GM23338 (cell line): ENCODE measurements around the gene HTT. TPM values are rescaled to one million over a fixed set of nuclear protein-coding genes. Genes with fewer than 3 reads are reported as not detected.

ENCODE experiments used
- ATAC-seq: fragments of 200-7000 bp; cut with Tn5 transposase; 3 replicates; pipeline ENCODE4 v1.9.1; 2020
- DNase-seq: peaks from one replicate; pipeline ENCODE4 v3.0.0-alpha.2; 2015; ENCODE audit warnings: low spot score
- H2AFZ ChIP-seq: fragments of 200-600 bp; sonication (generic); 2 replicates; pipeline ENCODE4 v1.8.0; 2016; ENCODE audit warnings: antibody characterized with exemption, mild to moderate bottlenecking, moderate library complexity
- H3F3A ChIP-seq: fragments of 200-600 bp; sonication (generic); replicated peaks from 2 replicates; pipeline ENCODE4 v1.8.0; 2017; ENCODE audit warnings: antibody characterized with exemption, mixed run types, low read depth
- H3K27ac ChIP-seq: fragments of 200-600 bp; sonication (generic); 2 replicates; pipeline ENCODE4 v1.6.1; 2016; ENCODE audit warnings: low read depth
- H3K27me3 ChIP-seq: fragments of 200-600 bp; sonication (generic); 2 replicates; pipeline ENCODE4 v1.8.0; 2016; ENCODE audit warnings: mild to moderate bottlenecking, mixed run types, moderate library complexity; ENCODE audit not compliant: insufficient read depth
- H3K36me3 ChIP-seq: fragments of 200-600 bp; sonication (generic); 2 replicates; pipeline ENCODE4 v1.8.0; 2016; ENCODE audit warnings: mild to moderate bottlenecking; ENCODE audit not compliant: insufficient read depth
- H3K4me1 ChIP-seq: fragments of 200-600 bp; sonication (generic); 2 replicates; pipeline ENCODE4 v1.8.0; 2016; ENCODE audit warnings: mild to moderate bottlenecking, moderate library complexity; ENCODE audit not compliant: insufficient read depth
- H3K4me2 ChIP-seq: fragments of 200-600 bp; sonication (generic); 2 replicates; pipeline ENCODE4 v1.7.1; 2017; ENCODE audit warnings: mixed run types
- H3K4me3 ChIP-seq: fragments of 200-600 bp; sonication (generic); 2 replicates; pipeline ENCODE4 v1.6.1; 2016; ENCODE audit warnings: mixed run types
- H3K79me2 ChIP-seq: fragments of 200-600 bp; sonication (generic); replicated peaks from 2 replicates; pipeline ENCODE4 v1.8.0; 2017; ENCODE audit warnings: mild to moderate bottlenecking; ENCODE audit not compliant: insufficient read depth
- H3K9me2 ChIP-seq: fragments of 200-600 bp; sonication (generic); 2 replicates; pipeline ENCODE4 v1.8.0; 2017; ENCODE audit not compliant: insufficient read depth
- H4K20me1 ChIP-seq: fragments of 200-600 bp; sonication (generic); replicated peaks from 2 replicates; pipeline ENCODE4 v1.8.0; 2017; ENCODE audit warnings: mild to moderate bottlenecking; ENCODE audit not compliant: insufficient read depth
- H3K27ac Mint-ChIP-seq: 2 replicates; pipeline ENCODE4 v1.8.0; 2020; ENCODE audit warnings: inconsistent platforms, mild to moderate bottlenecking, moderate library complexity, mixed read lengths
- H3K27me3 Mint-ChIP-seq: 3 replicates; pipeline ENCODE4 v1.8.0; 2022; ENCODE audit warnings: low read depth, mild to moderate bottlenecking, moderate library complexity, mixed read lengths, inconsistent platforms; ENCODE audit not compliant: insufficient read depth, poor library complexity
- H3K36me3 Mint-ChIP-seq: 3 replicates; pipeline ENCODE4 v1.8.0; 2021; ENCODE audit warnings: low read depth, mild to moderate bottlenecking, inconsistent platforms, moderate library complexity, mixed read lengths
- H3K4me1 Mint-ChIP-seq: 3 replicates; pipeline ENCODE4 v1.8.0; 2020; ENCODE audit warnings: mild to moderate bottlenecking, inconsistent platforms, mixed read lengths
- H3K4me3 Mint-ChIP-seq: 3 replicates; pipeline ENCODE4 v1.8.0; 2021; ENCODE audit warnings: moderate library complexity, mild to moderate bottlenecking, inconsistent platforms, mixed read lengths
- H3K9me3 Mint-ChIP-seq: 3 replicates; pipeline ENCODE4 v1.8.0; 2020; ENCODE audit warnings: moderate library complexity, mild to moderate bottlenecking, inconsistent platforms, mixed read lengths
- CREB1 ChIP-seq: fragments of 250-450 bp; sonication (Bioruptor Pico); IDR thresholded peaks from 2 replicates; pipeline ENCODE4 v1.5.0; 2020; ENCODE audit warnings: low read depth, mild to moderate bottlenecking, moderate library complexity
- EZH2 ChIP-seq: fragments of 200-600 bp; sonication (generic); IDR thresholded peaks from one replicate; pipeline ENCODE4 v1.8.0; 2017; ENCODE audit warnings: antibody characterized with exemption, mild to moderate bottlenecking, low read depth; ENCODE audit not compliant: unreplicated experiment
- EZH2phosphoT487 ChIP-seq: fragments of 200-600 bp; sonication (generic); IDR thresholded peaks from one replicate; pipeline ENCODE4 v1.8.1; 2018; ENCODE audit warnings: antibody characterized with exemption; ENCODE audit not compliant: unreplicated experiment
- JUNB ChIP-seq: IDR thresholded peaks from one replicate; pipeline ENCODE4 v1.6.1; 2016; ENCODE audit warnings: antibody characterized with exemption; ENCODE audit not compliant: unreplicated experiment
- NANOG ChIP-seq: IDR thresholded peaks from 2 replicates; pipeline ENCODE4 v1.6.1; 2016; ENCODE audit warnings: antibody characterized with exemption, borderline replicate concordance
- POLR2AphosphoS5 ChIP-seq: IDR thresholded peaks from 2 replicates; pipeline ENCODE4 v1.6.1; 2016; ENCODE audit warnings: antibody characterized with exemption, low read depth
- STAT1 ChIP-seq: IDR thresholded peaks from one replicate; pipeline ENCODE4 v1.6.1; 2016; ENCODE audit warnings: antibody characterized with exemption; ENCODE audit not compliant: unreplicated experiment
- ZNF114 ChIP-seq: fragments of 250-450 bp; sonication (Bioruptor Pico); IDR thresholded peaks from 2 replicates; pipeline ENCODE4 v1.5.0; 2020; ENCODE audit warnings: mild to moderate bottlenecking, moderate library complexity
- ZNF331 ChIP-seq: fragments of 250-450 bp; sonication (Bioruptor Pico); IDR thresholded peaks from 2 replicates; pipeline ENCODE4 v1.5.0; 2020; ENCODE audit warnings: low read depth, mild to moderate bottlenecking, moderate library complexity
- polyA plus RNA-seq: library from polyadenylated mRNA; unstranded; fragments of >200 nt; fragmentation: Nextera tagmentation; extraction: Ambion mirVana; gene quantifications from 2 replicates; pipeline ENCODE4 v1.2.1, GENCODE V29; 2016
- total RNA-seq: library from RNA; depleted of rRNA; stranded (reverse); fragments of >200 nt; shearing (Covaris generic); gene quantifications from 2 replicates; pipeline ENCODE4 v1.2.3, GENCODE V29; 2014
- TF ChIP-seq, protein P1 (sequence below): IDR thresholded peaks from 2 replicates; pipeline ENCODE4 v1.6.1; 2016; ENCODE audit warnings: antibody characterized with exemption
- TF ChIP-seq, protein P2 (sequence below): fragments of 250-450 bp; sonication (Bioruptor Pico); IDR thresholded peaks from 2 replicates; pipeline ENCODE4 v1.5.0; 2020; ENCODE audit warnings: mild to moderate bottlenecking, moderate library complexity
- TF ChIP-seq, protein P3 (sequence below), 2 experiments: fragments of 200-600 bp in 1 of 2; sonication (generic) in 1 of 2; conservative IDR thresholded peaks; 2 replicates each; pipeline versions ENCODE4 v1.5.1 to v1.6.1; 2016 to 2017; ENCODE audit warnings: antibody characterized with exemption in 2 of 2, low read depth in 2 of 2, mild to moderate bottlenecking in 2 of 2, moderate library complexity in 1 of 2
- TF ChIP-seq, protein P4 (sequence below): IDR thresholded peaks from one replicate; pipeline ENCODE4 v1.6.1; 2018; ENCODE audit warnings: antibody characterized with exemption; ENCODE audit not compliant: unreplicated experiment

HTT gene
- total and polyA plus RNA-seq, 2 experiments from 2014 or later, result 26.6 to 67.7 TPM

DNA sequence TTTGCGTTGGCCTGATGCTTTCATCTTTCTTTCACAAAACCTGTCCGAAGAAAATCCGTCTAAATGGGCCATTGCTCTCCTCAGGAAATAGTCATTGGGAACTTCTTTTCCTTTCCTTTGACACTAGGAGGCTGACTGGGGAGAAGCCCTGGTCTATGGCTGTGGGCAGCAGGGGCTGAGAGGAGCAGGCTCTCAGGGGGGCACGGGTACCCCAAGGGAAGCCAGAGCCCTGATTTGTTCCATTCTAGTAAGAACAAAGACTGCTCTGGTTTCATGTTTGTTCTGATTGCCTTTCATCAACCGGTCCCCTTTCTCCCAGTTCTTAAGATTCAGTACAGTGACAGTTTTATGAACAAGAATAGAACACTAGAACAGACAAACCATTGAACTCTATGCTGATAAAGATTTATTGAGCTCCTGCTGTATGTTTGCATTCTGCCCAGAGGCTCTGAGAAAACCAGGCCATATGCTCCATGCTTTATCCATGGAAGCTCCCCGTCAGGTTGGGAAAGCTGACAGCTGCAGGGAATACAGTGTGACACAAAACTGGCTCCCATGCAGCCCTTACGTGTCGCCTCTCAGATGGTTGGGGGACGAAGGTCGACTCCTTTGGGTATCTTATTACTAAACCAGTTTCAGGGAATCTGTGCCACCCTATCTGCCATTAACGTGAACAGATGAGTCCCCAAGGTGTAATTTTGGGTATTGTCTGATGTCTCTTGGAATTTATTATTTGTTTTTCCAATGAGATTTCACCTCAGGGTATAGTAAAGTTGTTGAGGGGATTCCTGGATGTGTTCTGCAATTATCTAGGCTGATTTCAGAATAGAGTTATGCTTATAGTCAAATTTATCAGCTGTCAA, 102.1 kb downstream of the HTT start:
- TF ChIP-seq, protein P1, sequence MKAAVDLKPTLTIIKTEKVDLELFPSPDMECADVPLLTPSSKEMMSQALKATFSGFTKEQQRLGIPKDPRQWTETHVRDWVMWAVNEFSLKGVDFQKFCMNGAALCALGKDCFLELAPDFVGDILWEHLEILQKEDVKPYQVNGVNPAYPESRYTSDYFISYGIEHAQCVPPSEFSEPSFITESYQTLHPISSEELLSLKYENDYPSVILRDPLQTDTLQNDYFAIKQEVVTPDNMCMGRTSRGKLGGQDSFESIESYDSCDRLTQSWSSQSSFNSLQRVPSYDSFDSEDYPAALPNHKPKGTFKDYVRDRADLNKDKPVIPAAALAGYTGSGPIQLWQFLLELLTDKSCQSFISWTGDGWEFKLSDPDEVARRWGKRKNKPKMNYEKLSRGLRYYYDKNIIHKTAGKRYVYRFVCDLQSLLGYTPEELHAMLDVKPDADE, result no peak
- TF ChIP-seq EZH2phosphoT487 (no peak), JUNB (no peak), EZH2 (no peak), POLR2AphosphoS5 (no peak), ZNF331 (CRISPR knock-in tag) (no peak), NANOG (no peak), STAT1 (no peak), ZNF114 (CRISPR knock-in tag) (no peak), CREB1 (CRISPR knock-in tag) (no peak)
- TF ChIP-seq, protein P2, sequence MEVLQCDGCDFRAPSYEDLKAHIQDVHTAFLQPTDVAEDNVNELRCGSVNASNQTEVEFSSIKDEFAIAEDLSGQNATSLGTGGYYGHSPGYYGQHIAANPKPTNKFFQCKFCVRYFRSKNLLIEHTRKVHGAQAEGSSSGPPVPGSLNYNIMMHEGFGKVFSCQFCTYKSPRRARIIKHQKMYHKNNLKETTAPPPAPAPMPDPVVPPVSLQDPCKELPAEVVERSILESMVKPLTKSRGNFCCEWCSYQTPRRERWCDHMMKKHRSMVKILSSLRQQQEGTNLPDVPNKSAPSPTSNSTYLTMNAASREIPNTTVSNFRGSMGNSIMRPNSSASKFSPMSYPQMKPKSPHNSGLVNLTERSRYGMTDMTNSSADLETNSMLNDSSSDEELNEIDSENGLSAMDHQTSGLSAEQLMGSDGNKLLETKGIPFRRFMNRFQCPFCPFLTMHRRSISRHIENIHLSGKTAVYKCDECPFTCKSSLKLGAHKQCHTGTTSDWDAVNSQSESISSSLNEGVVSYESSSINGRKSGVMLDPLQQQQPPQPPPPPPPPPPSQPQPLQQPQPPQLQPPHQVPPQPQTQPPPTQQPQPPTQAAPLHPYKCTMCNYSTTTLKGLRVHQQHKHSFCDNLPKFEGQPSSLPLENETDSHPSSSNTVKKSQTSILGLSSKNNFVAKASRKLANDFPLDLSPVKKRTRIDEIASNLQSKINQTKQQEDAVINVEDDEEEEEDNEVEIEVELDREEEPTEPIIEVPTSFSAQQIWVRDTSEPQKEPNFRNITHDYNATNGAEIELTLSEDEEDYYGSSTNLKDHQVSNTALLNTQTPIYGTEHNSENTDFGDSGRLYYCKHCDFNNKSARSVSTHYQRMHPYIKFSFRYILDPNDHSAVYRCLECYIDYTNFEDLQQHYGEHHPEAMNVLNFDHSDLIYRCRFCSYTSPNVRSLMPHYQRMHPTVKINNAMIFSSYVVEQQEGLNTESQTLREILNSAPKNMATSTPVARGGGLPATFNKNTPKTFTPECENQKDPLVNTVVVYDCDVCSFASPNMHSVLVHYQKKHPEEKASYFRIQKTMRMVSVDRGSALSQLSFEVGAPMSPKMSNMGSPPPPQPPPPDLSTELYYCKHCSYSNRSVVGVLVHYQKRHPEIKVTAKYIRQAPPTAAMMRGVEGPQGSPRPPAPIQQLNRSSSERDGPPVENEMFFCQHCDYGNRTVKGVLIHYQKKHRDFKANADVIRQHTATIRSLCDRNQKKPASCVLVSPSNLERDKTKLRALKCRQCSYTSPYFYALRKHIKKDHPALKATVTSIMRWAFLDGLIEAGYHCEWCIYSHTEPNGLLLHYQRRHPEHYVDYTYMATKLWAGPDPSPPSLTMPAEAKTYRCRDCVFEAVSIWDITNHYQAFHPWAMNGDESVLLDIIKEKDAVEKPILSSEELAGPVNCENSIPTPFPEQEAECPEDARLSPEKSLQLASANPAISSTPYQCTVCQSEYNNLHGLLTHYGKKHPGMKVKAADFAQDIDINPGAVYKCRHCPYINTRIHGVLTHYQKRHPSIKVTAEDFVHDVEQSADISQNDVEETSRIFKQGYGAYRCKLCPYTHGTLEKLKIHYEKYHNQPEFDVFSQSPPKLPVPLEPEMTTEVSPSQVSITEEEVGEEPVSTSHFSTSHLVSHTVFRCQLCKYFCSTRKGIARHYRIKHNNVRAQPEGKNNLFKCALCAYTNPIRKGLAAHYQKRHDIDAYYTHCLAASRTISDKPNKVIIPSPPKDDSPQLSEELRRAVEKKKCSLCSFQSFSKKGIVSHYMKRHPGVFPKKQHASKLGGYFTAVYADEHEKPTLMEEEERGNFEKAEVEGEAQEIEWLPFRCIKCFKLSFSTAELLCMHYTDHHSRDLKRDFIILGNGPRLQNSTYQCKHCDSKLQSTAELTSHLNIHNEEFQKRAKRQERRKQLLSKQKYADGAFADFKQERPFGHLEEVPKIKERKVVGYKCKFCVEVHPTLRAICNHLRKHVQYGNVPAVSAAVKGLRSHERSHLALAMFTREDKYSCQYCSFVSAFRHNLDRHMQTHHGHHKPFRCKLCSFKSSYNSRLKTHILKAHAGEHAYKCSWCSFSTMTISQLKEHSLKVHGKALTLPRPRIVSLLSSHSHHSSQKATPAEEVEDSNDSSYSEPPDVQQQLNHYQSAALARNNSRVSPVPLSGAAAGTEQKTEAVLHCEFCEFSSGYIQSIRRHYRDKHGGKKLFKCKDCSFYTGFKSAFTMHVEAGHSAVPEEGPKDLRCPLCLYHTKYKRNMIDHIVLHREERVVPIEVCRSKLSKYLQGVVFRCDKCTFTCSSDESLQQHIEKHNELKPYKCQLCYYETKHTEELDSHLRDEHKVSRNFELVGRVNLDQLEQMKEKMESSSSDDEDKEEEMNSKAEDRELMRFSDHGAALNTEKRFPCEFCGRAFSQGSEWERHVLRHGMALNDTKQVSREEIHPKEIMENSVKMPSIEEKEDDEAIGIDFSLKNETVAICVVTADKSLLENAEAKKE (CRISPR knock-in tag), result no peak
- TF ChIP-seq, protein P3, sequence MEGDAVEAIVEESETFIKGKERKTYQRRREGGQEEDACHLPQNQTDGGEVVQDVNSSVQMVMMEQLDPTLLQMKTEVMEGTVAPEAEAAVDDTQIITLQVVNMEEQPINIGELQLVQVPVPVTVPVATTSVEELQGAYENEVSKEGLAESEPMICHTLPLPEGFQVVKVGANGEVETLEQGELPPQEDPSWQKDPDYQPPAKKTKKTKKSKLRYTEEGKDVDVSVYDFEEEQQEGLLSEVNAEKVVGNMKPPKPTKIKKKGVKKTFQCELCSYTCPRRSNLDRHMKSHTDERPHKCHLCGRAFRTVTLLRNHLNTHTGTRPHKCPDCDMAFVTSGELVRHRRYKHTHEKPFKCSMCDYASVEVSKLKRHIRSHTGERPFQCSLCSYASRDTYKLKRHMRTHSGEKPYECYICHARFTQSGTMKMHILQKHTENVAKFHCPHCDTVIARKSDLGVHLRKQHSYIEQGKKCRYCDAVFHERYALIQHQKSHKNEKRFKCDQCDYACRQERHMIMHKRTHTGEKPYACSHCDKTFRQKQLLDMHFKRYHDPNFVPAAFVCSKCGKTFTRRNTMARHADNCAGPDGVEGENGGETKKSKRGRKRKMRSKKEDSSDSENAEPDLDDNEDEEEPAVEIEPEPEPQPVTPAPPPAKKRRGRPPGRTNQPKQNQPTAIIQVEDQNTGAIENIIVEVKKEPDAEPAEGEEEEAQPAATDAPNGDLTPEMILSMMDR (conservative IDR thresholded peaks at IDR 0.05; ENCODE audit: low read depth in 2 of 2), result no peak
- TF ChIP-seq, protein P4, sequence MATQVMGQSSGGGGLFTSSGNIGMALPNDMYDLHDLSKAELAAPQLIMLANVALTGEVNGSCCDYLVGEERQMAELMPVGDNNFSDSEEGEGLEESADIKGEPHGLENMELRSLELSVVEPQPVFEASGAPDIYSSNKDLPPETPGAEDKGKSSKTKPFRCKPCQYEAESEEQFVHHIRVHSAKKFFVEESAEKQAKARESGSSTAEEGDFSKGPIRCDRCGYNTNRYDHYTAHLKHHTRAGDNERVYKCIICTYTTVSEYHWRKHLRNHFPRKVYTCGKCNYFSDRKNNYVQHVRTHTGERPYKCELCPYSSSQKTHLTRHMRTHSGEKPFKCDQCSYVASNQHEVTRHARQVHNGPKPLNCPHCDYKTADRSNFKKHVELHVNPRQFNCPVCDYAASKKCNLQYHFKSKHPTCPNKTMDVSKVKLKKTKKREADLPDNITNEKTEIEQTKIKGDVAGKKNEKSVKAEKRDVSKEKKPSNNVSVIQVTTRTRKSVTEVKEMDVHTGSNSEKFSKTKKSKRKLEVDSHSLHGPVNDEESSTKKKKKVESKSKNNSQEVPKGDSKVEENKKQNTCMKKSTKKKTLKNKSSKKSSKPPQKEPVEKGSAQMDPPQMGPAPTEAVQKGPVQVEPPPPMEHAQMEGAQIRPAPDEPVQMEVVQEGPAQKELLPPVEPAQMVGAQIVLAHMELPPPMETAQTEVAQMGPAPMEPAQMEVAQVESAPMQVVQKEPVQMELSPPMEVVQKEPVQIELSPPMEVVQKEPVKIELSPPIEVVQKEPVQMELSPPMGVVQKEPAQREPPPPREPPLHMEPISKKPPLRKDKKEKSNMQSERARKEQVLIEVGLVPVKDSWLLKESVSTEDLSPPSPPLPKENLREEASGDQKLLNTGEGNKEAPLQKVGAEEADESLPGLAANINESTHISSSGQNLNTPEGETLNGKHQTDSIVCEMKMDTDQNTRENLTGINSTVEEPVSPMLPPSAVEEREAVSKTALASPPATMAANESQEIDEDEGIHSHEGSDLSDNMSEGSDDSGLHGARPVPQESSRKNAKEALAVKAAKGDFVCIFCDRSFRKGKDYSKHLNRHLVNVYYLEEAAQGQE, result no peak
- ATAC-seq (no peak), DNase-seq (no peak)
- peaks cover 11% of the 10 kb centered on the region; the same call in 1 of the 2 replicates for H4K20me1 ChIP-seq
- Mint-ChIP-seq H3K36me3 (peaks cover 54% of the 10 kb centered on the region), H3K27me3 (peaks cover 3% of the 10 kb centered on the region), H3K4me3 (no peak overlapping the region), H3K9me3 (no peaks in the 10 kb centered on the region; the same call in 2 of the 3 replicates), H3K27ac (no peak overlapping the region), H3K4me1 (peaks cover 7% of the 10 kb centered on the region; the same call in 2 of the 3 replicates)
- 0 out of 2 replicates have a peak, but pooled peaks cover 4% of the 10 kb centered on the region for H3K79me2 ChIP-seq
- no peaks in the 10 kb centered on the region for H3F3A ChIP-seq
- H3K36me3 ChIP-seq, result peaks cover 25% of the 10 kb centered on the region
- H2AFZ ChIP-seq, result no peak overlapping the region
- no peak overlapping the region for H3K27ac ChIP-seq
- H3K4me1 ChIP-seq, result no peaks in the 10 kb centered on the region
- H3K27me3 ChIP-seq, result no peaks in the 10 kb centered on the region
- H3K4me2 ChIP-seq, result no peak overlapping the region
- no peaks in the 10 kb centered on the region for H3K9me2 ChIP-seq
- H3K4me3 ChIP-seq, result no peak overlapping the region
